M059J (cell line): ENCODE measurements around the gene CD9. TPM values are rescaled to one million over a fixed set of nuclear protein-coding genes. Genes with fewer than 3 reads are reported as not detected.
"Not testable (repeated sequence)": the region's sequence is repeated elsewhere in the genome, so short reads cannot be mapped to it uniquely, and the experiment has no call there.

Experiments
- DNase-seq: peaks from one replicate; pipeline ENCODE4 v3.0.0-alpha.2; 2012; ENCODE audit warnings: low read depth
- total RNA-seq: library from RNA; depleted of rRNA; stranded (reverse); fragments of >200 nt; shearing (Covaris generic); gene quantifications from 2 replicates; pipeline ENCODE4 v1.2.3, GENCODE V29; 2014

Gene CD9
- total RNA-seq, 1 experiment from 2014 or later, result 86.2 TPM

DNA sequence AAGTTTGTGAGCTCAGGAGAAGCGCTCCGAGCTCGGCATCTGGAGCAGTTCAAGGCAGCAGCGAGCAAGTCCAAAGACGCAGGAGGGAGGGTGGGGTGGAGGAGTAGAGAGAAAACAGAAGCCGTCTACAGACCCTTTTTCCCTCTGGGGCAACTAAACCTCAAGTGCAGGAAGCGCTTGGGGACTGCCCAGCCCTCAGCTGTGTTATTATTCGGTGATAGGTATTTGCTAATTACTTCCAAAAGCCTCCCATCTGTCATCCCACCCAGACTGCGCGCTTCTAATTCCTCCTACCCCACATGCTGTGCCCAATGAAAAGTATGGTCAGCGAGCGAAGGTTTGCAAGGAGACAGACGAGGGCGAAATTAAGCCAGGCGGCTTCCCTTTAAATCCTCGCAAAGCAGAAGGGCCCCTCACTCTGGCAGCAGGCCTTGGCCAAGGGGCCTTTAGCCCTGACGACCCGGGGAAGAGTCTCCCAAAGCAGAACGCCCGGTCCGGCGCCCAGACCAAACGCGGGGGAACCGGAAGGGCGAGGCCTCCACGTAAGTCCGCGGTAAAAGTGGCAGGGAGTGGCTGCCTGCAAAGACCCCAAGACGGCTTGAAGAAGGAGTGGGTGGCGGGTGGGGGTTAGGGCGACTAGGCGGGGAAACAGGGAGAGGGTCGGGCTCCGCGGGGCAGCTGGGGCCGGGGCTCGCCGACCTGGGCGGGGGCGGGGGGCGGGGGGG lies 507 bp upstream of the CD9 start:
- no peak for DNase-seq

DNA sequence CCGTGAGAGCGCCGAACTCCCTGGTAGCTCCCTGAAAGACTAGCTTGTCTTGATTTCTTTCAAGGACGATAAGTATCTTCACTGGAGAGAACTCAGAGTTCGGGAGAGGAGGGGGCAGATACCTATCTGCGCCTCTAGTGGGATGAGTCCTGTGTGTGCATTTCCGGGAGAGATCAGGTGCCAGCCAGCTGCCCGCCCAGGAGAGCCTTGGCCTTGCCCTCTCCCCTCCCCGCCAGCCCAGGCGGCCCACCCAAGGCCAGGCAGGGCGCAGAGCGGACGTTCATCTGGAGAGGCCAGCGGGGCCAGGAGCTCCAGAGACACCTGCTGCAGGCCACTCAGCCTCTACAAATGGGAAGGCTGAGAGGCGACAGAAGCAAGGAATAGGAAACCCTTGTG lies 1.0 kb downstream of the CD9 start:
- DNase-seq, result no peak

GRCh38 chr12:6201826-6202225 lies 1.6 kb downstream of the CD9 start:
- DNase-seq, result no peak

DNA sequence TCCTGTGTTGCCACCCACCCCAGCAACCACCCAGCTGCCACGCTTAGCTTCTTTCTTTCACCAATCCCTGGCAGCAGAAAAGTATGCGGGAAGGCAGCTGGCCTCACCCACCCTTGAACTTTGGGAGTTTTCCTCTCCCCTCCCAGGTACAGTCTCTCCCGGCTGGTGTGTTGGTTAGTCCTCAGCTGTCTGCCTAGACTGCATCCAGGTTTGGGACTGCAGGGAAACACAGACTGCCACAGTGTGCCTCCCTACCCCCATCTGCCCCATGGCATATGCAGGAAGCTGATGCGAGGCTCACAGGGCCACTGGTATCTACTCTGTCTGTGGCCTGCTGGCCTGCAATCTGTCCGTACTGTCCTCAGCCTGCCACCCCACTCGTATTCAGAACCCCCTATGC lies 2.1 kb downstream of the CD9 start:
- no peak for DNase-seq

GRCh38 chr12:6202846-6203245 lies 2.6 kb downstream of the CD9 start:
- DNase-seq, result no peak

DNA sequence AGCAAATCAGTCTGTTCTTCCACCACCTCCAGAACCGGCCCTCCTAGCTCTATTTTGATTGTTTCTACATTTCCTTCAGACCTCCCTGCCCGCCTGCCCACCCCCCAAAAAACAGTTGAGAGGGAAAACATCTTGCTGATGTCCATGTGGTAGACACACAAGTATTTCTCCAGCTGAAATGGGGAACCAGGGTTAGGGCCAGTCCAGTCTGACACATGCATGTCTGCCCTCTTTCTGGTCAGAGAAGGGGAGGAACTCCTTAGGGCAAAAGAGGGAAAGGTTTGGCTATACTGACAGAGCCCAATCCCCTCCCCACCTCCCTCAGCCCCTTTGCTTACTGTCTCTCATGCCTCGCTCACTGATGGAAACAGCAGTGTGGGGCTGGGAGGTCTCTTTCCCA lies 3.4 kb downstream of the CD9 start:
- no peak for DNase-seq

- no peak for DNase-seq
Measured at GRCh38 chr12:6204533-6205143, 4.4 kb downstream of the CD9 start.

DNA sequence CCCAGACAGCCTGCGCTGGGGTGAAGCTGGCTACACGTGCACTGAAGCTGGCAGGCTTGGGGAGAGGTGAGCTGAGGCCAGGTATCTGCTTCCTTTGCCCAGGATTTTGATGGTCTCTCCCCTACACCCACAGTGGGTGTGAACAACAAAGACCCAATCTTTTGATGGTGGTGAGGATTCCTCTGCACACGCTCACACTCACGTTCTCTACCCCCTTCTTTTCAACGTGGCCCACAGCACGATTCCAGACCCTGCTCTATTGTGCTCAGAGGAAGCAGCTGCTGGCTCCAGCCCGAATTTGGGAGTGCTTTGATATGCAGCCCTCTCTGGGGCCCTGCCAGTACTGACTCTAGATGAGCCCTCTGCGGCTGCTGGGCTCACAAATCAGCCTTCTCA lies 4.9 kb downstream of the CD9 start:
- no peak for DNase-seq

DNA sequence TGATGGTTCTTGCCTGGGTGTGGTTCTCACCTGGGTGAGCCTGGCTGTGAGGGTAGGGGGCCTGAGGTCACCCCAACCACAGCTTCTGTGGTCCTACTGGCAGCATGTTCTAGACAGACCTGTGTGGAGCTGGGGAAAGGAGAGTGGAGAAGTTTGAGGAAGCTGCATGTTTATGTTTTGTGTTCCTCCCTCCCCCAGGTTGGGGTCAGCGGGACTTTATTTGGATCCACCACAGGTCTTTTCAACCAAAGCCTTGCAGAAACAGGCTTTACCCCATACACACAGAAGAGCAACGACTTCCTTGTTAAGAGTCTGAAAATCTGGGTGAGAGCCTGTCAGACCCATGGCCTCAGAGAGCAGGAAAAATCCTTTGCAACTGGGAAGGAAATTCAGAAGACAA lies 5.6 kb downstream of the CD9 start:
- no peak for DNase-seq

- DNase-seq, result no peak
Measured at GRCh38 chr12:6206327-6206726, 6.1 kb downstream of the CD9 start.

GRCh38 chr12:6207259-6207925 lies 7.2 kb downstream of the CD9 start:
- DNase-seq, result no peak

DNA sequence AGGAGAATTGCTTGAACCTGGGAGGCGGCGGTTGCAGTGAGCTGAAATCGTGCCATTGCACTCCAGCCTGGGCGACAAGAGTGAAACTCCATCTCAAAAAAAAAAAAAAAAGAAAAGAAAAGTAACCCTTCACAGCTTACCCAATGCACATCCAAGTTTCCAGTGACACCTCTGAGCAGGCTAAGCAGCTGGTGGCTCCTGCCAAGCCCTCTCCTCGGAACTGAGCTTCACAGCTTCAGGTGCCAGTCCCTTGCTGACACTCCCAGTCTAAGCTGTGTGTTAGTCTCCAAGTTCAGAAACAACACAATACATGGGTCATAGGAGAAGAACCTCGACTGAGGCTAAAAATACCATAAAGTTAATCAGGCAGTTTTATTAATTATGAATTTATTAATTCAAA lies 7.9 kb downstream of the CD9 start:
- no peak for DNase-seq

DNA sequence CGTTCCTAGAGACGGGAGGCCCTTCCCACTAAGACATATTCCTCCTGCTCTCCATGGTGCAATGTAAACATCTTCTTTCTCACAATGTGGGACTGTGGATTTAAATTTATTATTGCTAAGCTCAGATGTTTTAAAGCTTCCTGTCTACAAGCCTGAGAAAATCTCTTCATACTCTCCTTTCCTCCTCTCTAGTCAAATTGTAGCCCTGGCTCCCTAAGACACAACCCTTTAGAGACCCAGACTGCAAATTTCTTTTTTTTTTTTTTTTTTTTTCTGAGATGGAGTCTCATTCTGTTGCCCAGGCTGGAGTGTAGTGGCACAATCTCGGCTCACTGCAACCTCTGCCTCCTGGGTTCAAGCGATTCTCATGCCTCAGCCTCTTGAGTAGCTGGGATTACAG lies 9.2 kb downstream of the CD9 start:
- DNase-seq, result not testable (repeated sequence)

DNA sequence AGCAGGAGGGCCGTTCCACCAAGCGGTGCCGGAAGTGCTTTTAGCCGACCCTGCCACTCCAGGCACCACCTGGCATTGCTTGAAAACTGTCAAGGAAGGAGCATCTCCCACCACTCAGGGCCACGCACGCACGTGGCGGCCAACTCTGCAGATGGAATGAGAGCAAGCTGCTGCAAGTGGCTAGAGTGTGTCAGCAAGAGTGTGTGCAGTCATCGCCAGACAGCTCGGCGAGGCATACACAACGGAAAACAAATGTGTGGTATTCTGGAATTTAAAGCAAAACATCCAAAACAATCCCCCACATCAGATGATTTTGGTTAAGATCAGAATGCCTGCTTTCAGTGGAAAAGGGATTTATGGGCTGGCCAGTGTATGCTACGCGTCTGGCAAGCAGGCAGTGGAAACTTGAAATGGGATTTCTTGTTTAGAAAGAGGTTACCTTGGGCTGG lies 11.2 kb downstream of the CD9 start:
- DNase-seq, result peak; percentile 78

DNA sequence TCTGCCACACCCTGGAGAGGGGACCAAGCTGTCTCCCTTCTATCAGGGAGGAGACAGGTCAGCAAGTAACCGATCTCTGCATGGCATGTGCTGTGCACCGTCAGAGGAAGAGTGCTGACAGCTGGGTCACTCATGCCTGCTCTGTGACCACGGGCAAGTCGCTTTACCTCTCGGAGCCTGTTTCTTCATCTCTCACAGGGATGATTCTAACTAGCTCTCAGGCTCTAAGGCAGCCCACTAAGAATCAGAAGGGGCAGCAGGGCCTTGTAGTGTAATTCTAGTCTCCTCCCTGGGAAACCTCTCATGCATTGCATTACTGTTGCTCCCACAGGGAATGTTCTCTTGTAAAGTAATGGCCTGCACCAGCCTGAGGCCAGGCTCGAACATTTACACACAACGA lies 11.9 kb downstream of the CD9 start:
- DNase-seq, result no peak

GRCh38 chr12:6213969-6214368 lies 13.8 kb downstream of the CD9 start:
- no peak for DNase-seq

DNA sequence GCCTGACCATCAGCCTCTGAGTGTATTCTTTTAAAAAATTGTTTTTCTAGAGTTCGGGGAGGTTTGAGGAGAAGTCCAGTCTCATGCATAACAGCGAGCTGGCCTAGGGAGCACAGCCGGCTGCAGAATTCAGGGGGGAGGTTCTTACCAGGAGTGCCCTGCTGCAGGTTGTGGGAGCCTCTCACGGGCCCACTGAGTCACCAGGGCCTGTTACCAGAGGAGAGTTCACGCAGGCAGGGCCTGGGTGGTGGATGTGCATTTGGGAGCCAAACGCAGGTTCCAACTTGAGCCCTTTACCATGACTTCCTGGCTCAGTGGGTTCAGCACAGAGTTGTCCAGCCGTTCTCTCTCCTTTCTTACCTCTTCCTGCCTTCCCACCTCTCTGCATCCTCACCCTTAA lies 14.4 kb downstream of the CD9 start:
- DNase-seq, result no peak

DNA sequence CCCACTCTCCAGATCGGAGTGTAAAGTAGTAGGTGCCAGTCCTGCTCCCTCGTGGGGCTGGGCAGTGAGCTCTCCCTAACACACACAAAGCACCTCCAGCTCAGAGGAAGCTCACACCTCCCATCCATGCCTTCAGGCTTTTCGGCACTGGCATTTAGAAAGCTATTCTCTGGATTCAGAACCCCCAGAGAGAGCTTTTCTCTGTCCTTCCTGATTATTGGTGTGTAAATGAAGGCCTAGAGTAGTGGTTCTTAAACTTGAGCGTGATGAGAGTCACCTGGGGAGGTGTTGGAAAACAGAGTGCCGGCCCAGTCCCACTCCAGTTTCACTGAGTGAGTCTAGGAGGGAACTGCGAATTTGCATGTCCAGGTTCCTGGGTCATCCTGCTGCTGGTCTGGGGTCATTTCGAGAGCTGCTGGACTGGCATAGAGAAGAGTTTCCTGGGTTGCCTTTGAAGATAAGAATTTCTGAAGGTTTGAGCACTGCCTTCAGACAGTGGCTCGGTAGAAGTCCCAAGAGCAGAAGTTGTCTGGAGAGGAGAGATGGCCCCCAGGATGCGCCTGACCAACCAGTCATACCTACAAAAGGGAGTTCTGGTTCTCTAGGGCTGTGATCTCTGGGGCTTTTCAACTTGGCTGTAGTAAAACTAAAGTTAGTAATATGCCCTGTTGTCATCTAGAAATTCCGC lies 15.1 kb downstream of the CD9 start:
- DNase-seq, result peak; percentile 53

DNA sequence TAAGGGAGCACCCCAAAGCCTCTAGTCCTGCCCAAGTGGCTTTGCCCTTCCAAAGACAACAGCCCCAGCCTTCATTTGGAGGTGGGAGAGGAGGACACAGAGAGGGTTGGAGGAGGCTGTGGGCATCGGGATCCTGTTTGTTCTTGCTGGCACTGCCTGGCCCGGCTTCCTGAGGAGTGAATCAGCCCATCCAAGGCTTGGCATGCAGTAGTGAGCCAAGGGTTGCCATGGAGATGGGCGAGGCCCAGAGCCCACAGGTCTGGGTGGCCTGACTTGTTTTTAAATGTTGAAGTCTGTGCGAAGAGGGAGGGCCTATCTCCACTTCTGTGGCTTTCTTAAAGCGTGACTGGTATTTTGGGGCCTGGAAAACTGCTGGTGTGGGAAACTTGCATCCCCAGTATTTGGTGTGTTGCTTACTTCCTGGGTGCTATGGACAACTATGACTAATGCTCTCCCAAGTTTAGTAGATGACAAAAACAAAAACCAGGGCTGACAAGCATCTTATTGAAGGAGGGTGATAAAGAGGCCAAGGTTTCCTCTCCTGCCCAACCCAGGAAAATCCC lies 15.8 kb downstream of the CD9 start:
- peak; percentile 100 for DNase-seq

- no peak for DNase-seq
Measured at GRCh38 chr12:6216581-6216980, 16.4 kb downstream of the CD9 start.

DNA sequence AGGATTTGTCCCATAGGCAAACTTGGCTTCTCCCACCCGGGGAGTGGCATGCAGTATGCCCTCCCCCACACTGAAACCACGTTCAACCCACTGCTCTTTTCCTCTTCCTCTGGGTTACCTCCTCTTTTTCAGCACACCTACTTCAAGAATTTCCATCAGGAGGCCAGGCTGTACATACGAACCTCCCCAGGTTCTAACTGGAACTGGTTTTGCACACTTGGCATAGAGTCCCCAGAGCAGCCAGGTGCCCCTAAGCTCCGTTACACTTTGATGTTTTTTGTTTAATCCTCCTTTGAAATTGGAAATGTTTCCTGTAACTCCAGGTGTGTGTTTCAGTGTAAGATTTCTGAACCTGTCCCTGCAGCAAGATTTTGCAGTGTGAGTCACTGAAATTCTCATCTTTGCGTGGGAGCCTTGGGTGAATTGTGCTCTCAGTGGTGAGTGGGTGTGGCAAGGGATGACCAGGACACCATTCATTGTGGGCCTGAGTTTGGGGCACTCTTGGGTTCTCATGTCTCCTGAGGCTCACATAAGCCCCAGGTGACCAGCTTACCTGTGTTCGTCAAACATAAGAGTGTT lies 18.2 kb downstream of the CD9 start:
- DNase-seq, result peak; percentile 66

DNA sequence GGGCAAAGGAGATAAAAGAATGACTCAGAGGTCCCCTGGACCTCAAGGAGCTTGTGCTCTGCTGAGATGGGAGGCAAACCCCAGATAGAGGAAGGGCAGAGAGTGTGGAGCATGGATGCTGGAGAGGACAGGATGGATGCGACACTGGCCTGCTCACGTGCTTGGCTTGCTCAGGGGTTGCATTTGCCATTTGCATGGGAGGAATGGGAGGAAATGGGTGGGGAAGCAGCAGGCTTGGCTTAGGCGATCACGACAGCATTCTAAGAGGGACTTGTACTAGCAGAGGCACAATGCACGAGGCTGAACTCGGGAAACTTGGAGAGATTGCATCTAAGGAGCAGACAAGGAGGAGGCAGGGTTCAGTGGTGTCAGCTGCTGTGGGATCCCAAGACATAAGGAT lies 19.8 kb downstream of the CD9 start:
- no peak for DNase-seq
